Lung (tissue), 12 donors: ENCODE data around the gene LEO1. TPM values are rescaled to one million over a fixed set of nuclear protein-coding genes. Genes with fewer than 3 reads are reported as not detected.
A peak's percentile ranks its signal among the peaks of the same experiment; 100 is the strongest.

Experiments
- ATAC-seq: fragments of 200-7000 bp; cut with Tn5 transposase; one replicate; pipeline ENCODE4 v1.9.1; 2020; ENCODE audit warnings: moderate number of reproducible peaks; ENCODE audit not compliant: insufficient read depth, low FRiP score
- DNase-seq, 3 donors: peaks; one replicate each; pipeline ENCODE4 v3.0.0-alpha.2; 2013 to 2017
- H3K27ac ChIP-seq, 2 donors: one replicate each; pipeline ENCODE4 v1.5.1; 2013; ENCODE audit warnings: mild to moderate bottlenecking in 2 of 2, moderate library complexity in 2 of 2, control low read depth in 1 of 2, inconsistent platforms in 1 of 2, low read depth in 1 of 2, low read length in 1 of 2
- H3K27me3 ChIP-seq, 3 donors: one replicate each; pipeline ENCODE4 v1.5.1; 2013; ENCODE audit warnings: low read length in 2 of 3; ENCODE audit not compliant: control insufficient read depth in 3 of 3, insufficient read depth in 3 of 3
- H3K36me3 ChIP-seq, 4 donors: one replicate each; pipeline ENCODE4 v1.5.1; 2013; ENCODE audit warnings: low read length in 4 of 4, mild to moderate bottlenecking in 1 of 4, moderate library complexity in 1 of 4; ENCODE audit not compliant: control insufficient read depth in 4 of 4, insufficient read depth in 4 of 4
- H3K4me1 ChIP-seq, 5 donors: one replicate each; pipeline ENCODE4 v1.5.1; 2013; ENCODE audit warnings: low read length in 5 of 5, mild to moderate bottlenecking in 2 of 5, moderate library complexity in 1 of 5; ENCODE audit not compliant: control insufficient read depth in 5 of 5, insufficient read depth in 5 of 5
- H3K4me3 ChIP-seq: one replicate; pipeline ENCODE4 v1.5.1; 2013; ENCODE audit warnings: mild to moderate bottlenecking, control low read depth, moderate library complexity
- H3K9ac ChIP-seq, 2 donors: one replicate each; pipeline ENCODE4 v1.5.1; 2013; ENCODE audit warnings: low read length in 2 of 2, control low read depth in 1 of 2; ENCODE audit not compliant: insufficient read depth in 1 of 2
- H3K9me3 ChIP-seq, 4 donors: one replicate each; pipeline ENCODE4 v1.5.1; 2013; ENCODE audit warnings: low read length in 3 of 4, mild to moderate bottlenecking in 1 of 4, moderate library complexity in 1 of 4; ENCODE audit not compliant: control insufficient read depth in 4 of 4, insufficient read depth in 3 of 4
- CTCF ChIP-seq: IDR thresholded peaks from 2 replicates; pipeline ENCODE4 v1.5.1; 2012; ENCODE audit warnings: mild to moderate bottlenecking; ENCODE audit errors: control extremely low read depth, extremely low read depth
- WGBS, 2 donors: extraction: QIAGEN DNeasy Blood & Tissue Kit; methylation state at CpG; one replicate each; pipeline ENCODE4 v1.1.7; 2013; 5-methylcytosine and 5-hydroxymethylcytosine counted together
- polyA plus RNA-seq, 2 donors: library from polyadenylated mRNA; stranded (reverse); fragments of 200-250 nt; gene quantifications; one replicate each; pipeline ENCODE4 v1.2.1, GENCODE V29; 2013
- total RNA-seq, 2 donors: library from RNA; depleted of rRNA in 1 of 2; stranded (reverse); fragments of >200 nt in 1 of 2; gene quantifications; one replicate each; pipeline ENCODE4 v1.2.1, GENCODE V29; 2014 to 2021
- donor health status: control.
- donor health status: control.
- donor health status: Bipolar disorder and iron deficiency.
- donor health status: healthy.
- donor health status: DM: yes; HTN: yes; CAD: no.

The LEO1 gene
- total and polyA plus RNA-seq, 4 donors: 7.1 to 25.4 (median 12.3) TPM

GRCh38 chr15:51926809-51927208, 44.8 kb downstream of the LEO1 start:
- Histone ChIP-seq H3K9ac (no peak overlapping the region), H3K36me3 (peaks cover 3 to 27% (median 26%) of the 10 kb centered on the region in 4 donors), H3K4me1 (no peaks in the 10 kb centered on the region), H3K9me3 (no peaks in the 10 kb centered on the region), H3K27ac (no peak overlapping the region), H3K4me3 (no peak overlapping the region), H3K27me3 (no peaks in the 10 kb centered on the region)
- WGBS, 2 donors: 98% methylated on average over 3 of the region's 3 CpGs
- no peak for TF ChIP-seq CTCF
- no peak for ATAC-seq
- DNase-seq: no peak

- peaks cover 0 to 32% (median 31%) of the 10 kb centered on the region in 4 donors for H3K36me3 ChIP-seq
- peak overlapping the region in 1 of 2 donors; percentile 71 for H3K27ac ChIP-seq
- ATAC-seq (no peak), DNase-seq (peak in 1 of 3 donors; percentile 4)
- WGBS, 2 donors: 75 to 84% methylated on average over 11 of the region's 11 CpGs
- H3K4me1 ChIP-seq: no peaks in the 10 kb centered on the region
- no peak overlapping the region for H3K4me3 ChIP-seq
- no peak for TF ChIP-seq CTCF
- no peaks in the 10 kb centered on the region for H3K27me3 ChIP-seq
- no peaks in the 10 kb centered on the region for H3K9me3 ChIP-seq
- no peak overlapping the region for H3K9ac ChIP-seq
Measured at GRCh38 chr15:51924156-51925068, 47.2 kb downstream of the LEO1 start.

DNA sequence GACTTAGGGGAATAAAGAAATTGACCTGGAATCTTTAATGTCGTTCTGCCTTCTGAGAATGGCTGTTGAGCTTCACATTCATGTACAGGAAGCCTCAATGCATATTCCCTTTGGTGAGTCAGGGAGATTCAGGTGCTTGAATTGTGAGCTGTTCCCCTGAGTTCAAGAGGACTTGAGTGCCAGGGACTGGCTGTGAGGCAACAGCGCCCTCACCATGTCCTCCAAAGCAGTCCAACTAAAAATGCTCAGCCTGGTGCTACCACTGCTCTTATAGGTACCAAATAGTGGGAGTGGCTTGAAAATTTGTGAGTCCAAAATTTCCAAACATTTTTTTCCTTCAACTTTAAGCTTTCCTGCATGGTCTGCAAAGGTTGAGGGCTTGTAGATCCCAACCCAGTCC, 54.1 kb downstream of the LEO1 start:
- TF ChIP-seq CTCF: peak; percentile 4
- Histone ChIP-seq H3K27ac (no peak overlapping the region), H3K27me3 (no peaks in the 10 kb centered on the region), H3K9me3 (no peaks in the 10 kb centered on the region), H3K4me1 (no peaks in the 10 kb centered on the region), H3K9ac (no peak overlapping the region), H3K4me3 (no peak overlapping the region), H3K36me3 (peaks cover 8 to 22% (median 19%) of the 10 kb centered on the region in 4 donors)
- 68 to 80% methylated on average over 2 of the region's 2 CpGs for WGBS, 2 donors
- DNase-seq (peak in 2 of 3 donors; percentile 15 to 40), ATAC-seq (peak; percentile 69)
